IPS-NIHi7 (cell line): Measurements from ENCODE around the gene COPS9.

Experiments used
- DNase-seq: peaks from one replicate; pipeline ENCODE4 v3.0.0; 2012; ENCODE audit warnings: mixed read lengths; ENCODE audit errors: extremely low spot score

The COPS9 gene

DNA sequence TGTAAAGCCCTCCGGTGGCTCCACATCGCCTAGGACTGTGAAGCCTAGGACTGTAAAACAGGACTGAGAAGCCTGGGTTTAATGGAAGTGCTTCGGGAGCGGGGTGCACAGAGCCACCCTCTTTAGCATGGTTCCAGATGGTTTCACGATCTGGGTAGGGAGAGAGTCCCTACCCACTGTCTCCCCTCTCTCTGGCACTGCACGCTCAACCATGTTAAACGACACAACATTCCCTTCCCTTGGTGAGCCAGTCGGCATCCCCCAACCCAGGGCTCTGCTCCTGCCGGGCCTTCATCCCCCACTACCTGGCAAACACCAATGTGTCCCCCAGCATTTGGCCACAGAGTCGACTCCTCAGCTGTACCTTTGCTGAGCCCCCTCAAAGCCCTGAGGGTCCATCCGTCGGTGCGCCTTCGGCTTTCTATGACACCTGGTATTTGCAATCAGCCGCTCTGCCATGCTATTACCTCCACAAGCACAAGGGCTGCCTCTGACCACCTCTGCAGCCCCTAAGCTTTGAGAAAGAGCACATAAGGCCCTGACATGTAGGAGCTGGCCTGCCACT is 1.1 kb downstream of the COPS9 start:
- no peak for DNase-seq

DNA sequence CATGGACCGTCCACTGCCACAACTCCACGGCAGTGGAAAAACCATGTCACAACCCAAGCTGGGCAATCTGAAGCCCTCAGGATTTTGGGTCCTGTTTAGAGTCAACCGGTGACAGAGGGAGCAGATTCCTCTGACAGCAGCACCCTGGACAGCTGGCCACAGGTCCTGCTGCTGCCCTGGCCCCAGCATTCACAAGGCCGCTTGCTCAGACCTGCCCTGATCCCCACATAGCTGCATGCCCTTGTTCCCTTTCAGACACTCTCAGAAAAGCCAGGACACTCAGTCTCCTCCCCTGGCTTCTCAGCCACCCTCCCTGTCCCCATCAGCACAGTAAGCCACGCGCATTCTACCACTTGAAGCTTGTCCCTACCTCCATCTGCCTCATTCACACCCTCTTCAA is 1.6 kb downstream of the COPS9 start:
- no peak for DNase-seq

DNA sequence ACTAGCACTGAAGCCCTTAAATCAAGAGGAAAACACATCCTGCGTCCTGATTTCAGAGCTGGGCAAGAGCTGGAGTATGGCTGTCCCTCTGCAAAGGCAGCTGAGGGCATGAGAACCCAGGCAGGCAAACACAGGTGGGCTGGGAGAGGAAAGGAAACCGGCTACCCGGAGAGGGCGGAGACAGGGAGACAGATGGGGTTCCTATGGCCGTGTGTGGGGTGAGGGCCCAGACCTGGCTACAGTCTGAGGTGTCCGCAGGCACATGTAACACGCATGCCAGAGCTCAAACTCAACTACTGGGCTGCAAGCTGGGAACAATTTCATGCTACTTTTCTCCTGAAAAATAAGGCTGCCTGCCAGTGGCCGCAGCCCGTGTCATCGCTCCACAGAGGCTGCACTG is 2.7 kb downstream of the COPS9 start:
- DNase-seq: no peak

DNA sequence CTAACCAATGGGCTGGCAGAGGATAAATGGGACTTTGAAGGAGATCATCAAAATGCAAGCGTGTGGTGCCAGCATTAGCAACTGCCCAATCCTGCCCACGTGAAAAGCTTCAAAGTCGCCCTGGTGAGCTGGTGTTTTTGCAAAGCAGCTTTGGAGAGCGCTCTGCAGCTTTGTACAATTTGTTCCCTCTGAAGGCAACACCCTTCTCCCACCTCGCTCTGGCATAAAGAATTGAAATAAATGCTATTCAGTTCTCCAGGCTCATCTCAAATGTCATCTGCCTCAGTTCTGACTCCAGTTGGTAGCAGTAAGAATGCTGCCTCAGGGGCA is 3.5 kb downstream of the COPS9 start:
- DNase-seq: no peak

DNA sequence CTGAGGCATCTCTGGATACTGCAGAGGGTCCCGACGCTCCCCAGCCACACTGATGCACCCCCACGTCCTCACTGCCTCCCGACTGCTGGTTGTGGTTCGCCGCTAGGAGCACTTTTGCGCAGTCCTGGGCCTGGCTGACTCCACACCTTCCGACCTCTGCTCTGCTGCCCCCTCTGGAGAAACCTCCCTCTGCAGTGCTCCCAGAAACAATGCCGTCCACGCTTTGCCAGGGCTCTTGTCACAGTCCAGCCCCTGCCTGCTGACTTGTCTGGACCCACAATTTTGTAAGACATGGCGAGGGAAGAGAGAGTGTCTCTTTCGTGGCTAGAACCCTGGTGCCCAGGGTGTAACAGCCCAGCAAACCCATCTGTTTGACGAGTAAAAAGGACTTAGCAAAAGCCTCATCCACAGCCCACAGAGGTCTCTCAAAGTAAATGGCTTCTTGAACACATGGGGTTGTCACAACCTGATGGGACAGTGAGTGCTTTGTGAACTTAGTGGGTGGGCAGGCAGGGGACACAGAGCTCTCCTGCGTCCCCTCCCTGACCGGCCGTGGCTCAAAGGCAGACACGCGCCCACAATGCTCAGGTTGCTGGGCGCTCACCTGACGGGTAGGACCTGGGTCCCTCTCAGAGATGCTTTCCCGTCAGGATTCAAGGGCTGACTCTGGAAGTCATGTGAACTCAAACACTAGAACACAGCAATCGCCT is 4.0 kb downstream of the COPS9 start:
- DNase-seq: no peak

DNA sequence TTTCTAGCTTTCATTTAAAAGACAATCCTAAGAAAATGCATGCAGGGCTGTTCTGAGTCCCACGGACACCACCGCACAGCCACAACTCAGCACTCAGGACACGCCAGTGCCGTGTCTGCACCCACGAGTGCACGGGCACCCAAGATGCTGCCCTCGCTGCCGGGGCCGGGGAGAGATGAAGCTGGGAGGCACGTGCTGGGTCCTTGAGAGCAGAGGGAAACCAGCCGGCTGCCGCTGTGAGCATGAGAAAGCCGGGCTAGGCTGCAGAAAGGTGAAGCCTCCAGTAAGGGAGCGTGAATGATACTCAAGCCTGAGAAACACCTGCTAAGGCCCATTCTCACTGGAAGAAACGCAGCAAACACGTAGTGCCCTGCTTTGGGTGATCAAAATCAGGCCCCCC is 4.8 kb downstream of the COPS9 start:
- no peak for DNase-seq

DNA sequence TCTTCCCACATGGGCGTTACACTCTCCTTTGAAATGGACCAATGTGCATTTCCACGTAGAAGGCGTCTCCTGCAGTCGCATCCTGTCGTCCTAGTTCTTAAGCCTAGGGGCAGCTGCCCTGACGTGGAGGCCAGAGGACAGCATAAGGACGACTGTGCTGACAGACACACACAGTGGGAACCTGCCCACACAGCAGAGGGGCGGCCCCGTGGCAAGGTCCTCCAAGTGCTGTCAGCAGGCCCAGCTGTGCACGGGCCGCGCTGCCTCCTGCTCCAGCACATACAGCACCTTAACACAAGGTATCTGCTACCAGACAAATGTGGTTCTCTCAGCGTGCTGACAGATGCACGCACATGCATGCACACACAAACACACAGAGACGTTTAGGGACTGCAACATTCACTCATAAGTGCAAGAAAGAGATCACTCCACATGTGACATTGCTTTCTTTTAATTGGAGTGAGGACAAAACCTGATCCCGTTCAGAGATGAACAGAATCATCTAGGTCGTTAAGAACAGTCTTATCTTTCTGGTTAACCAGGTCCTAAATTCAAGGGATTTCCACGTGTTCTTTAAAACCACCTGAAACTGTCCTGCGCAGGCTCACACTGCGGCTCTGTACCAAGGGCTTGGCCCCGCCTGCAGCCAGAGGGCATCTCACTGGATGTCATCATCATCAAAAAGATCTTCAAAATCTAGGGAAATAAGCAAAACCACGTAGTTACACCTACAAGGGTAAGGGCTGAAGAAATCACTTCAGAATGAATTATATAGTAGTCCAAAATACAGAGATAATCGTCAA is 5.5 kb downstream of the COPS9 start:
- DNase-seq: no peak

DNA sequence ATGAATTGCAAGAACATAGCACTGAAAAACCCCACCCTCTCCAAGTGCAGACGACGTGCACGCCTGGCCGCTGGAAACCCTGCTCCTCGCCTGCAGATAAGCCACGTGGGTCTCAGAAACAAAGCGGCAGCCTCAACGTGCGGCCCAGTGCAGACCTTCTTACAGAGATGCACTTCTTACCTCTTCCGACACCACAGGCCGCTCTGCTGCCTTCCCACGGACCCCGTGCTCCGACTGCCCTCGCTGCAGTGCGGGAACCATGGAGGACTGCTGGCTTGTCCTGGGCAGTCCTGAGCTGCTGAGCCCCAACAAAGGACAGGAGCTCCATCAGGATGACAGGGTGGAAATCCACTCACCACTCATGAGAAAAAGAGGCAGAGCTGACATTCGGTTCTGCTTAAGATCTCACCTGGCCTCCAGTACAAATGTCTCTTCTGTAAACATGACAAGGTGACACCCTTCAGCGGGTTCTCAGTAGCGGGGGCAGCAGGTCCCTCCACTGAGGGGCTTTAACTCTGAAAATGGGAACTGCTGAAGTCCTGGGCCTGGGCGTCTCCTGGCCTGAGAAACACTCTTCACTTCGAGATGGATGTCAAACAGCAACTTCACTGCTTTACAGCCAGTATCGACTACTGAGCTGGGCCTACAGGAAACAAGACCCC is 6.2 kb downstream of the COPS9 start:
- no peak for DNase-seq

DNA sequence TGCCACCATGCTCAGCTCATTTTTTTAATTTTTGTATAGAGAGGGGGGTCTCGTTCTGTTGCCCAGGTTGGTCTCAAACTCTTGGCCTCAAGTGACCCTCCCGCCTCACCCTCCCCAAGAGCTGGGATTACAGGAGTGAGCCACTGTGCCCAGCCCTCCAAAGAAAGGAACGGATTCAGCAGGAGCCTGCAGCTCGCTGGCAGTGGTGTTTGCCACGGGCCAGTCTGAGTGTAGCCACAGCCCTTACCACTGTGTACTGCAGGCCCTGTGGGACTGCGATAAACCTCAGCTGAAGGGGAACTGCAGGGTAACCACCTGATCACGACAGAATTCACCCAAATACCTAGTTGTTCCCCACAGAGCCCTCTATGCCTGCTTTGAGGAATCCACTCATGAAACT is 6.8 kb downstream of the COPS9 start:
- no peak for DNase-seq

DNA sequence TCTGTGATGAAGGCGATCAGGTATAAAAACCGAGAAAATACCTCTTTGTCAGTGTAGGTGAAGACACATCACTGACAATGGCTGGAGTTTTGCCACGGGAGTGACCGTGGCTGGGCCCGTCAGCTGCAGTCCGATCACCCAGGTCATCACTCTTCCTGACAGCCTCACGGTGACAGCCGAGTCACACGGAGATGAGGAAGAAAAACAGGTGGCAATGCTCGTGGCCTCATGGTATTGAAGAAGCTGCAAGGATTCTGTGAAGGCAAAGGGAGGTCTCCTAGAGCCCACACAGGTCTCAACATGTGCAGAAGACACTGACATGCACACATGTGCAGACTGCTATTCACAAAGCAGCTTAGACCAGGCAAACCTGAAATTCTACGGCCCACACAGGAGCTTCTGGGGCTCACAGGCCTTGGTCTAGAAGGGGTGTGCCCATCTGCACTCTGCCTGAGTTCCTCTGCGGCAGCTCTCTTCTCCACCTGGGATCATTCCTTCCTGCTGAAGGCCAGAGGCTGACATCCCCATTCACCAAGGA is 7.4 kb downstream of the COPS9 start:
- no peak for DNase-seq

DNA sequence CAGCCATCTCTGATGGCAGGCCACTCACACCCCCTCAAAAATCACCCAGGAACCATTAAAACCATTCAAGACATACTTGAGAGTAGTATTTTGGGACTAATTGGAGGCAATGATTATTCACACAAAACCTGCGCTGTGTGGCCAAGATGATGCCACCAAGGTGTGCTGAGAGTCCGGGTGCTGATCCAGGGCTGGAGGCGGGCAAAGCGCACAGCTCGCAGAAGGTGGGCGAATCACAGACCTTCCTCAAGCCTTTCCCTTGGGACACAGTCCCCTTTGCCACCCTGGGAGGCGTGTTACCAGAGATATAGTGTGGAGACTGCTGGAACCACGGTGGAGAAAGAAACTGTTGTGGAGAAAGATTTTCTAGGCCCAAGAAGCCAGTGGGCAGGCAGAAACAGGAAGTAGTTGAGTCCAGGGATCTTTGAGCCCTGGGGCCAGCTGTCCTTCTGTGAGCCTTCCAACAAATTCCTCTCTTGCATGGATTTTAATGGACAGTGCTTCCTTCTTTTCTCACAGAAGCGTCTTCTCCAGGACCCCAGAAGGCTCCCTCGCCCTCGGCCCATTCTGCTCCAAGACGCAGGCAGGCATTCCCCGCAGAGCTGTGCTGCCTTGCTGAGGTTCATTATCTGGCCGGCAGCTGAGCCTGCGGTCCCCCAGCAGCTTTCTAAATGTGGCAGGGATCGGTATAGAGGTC is 8.0 kb downstream of the COPS9 start:
- no peak for DNase-seq

DNA sequence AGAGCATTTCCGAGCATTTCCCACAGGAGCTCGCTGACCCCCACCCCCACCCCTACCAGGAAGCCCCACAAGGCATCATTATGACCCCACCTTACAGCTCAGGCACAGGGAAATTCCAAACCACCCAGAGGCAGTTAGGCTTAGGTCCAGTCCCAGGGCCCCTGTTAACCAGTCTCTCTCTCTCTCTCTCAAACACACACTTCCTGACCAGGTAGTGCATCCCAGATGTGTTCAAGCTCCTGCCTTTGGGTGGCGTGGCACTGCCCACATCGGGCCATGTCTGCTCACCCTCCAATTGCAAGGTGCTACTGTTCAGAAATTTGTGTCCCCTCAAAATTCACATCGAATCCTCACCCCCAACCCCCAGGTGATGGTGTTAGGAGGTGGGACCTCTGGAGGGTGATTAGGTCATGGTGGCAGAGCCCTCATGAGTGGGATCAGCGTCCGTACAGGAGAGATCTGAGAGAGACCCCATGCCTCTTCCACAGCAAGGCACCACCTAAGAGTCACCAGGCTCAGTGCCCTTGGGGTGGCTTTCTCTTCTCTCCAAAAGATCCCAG is 8.8 kb downstream of the COPS9 start:
- no peak for DNase-seq

DNA sequence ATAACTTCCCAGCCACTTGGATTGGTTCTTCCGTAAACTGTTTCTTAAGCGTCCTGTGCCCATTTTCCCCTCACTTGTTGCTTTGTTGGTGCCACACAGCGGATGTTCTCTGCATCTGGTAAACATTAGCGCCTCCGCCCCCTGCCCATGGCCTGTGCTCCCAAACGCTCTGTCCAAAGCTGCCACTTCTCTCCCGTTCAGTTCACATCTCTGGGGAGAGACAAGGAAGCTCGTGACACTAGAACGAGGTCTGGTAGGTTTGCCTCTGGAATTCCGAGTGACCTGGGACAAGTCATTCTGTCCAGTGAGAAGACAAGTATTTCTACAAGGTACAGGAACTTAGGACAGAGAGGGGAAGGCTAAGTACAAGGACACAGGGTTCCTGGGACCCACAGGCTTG is 9.4 kb downstream of the COPS9 start:
- DNase-seq: no peak

DNA sequence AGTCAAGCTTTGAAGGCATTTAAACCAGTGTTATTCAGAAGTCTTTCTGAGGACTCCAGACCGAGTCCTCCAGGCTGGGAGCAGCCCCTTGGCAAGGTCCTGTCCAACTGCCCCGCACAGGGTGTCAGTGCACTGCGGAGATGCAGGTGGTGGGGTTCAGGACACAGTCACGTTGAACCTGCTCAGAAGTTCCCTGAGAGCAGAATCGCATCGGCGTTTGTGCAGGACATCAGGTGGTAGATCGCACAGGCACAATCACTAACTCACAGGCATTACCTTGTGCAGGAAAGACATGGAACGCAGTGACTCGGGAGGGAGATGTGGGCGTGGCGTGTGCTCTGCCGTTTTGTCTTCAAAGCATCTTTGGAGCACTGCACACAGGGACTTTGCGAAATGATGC is 10.4 kb downstream of the COPS9 start:
- no peak for DNase-seq

DNA sequence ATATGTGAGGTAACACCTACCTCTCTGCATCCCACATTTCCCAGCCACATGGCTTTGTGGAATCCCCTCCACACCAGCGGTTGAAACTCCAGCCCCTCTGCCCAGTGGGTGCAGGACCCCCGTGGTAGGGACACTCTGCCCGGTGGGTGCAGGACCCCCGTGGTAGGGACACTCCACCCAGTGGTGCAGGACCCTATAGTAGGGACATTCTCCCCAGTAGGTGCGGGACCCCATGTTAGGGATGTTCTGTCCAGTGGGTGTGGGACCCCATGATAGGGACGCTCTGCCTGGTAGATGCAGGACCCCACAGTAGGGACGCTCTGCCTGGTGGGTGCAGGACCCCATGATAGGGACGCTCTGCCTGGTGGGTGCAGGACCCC is 11.5 kb downstream of the COPS9 start:
- DNase-seq: no peak

DNA sequence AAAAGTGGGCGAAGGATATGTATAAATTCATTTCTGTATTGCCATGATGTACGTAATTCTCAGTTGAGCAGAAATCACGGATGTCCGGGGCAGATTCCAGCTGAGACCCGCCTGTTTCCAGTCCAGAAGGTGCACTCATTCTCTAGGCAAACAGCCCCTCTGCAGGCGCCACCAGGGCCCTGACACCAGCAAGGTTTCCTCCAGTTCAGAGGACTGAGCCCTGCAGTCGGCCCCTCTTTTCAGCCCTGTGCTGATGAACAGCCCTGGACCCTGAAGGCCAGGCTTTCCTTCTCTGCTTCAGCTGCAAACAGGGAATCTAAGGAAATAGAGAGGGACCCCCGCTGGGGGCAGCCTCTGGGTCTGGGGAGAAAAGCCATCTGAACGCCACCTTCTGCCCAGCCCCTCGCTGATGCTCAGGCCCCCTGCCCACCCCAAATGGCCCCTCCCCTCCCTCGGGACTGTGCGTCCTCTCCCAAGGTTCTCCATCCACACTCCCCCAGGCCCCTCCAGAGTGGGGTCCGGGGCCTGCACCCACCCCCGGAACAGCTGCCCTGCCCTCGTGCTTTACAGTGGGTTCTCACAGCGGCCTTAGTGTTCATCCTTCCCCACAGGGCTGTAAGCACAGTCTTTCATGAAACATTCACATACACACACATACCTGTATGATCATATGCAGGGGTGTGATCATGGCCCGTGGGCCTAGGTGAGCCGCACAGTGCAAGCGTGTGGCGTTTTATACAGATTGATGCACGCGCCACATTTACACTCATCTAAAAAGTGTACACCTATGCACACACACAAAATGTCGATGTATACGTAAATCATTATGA is 12.1 kb downstream of the COPS9 start:
- no peak for DNase-seq

DNA sequence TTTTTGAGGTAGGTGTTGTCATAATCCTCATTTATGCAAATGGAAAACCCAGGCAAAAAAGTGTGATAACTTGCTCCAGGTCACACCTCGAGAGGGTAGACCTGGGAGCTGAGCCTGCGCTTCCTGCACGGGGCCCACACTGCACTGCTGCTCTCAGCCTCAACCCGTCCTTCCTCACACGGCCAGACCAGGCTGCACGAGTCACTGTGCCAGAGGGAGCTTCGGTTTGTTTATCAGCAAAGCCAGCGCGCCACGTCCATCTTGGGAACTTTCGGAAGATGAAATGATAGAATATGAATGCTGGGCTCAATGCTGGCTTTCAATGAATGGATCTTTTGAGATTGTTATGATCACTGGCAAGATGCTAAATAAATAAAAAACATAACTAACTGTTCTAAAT is 14.4 kb downstream of the COPS9 start:
- no peak for DNase-seq

DNA sequence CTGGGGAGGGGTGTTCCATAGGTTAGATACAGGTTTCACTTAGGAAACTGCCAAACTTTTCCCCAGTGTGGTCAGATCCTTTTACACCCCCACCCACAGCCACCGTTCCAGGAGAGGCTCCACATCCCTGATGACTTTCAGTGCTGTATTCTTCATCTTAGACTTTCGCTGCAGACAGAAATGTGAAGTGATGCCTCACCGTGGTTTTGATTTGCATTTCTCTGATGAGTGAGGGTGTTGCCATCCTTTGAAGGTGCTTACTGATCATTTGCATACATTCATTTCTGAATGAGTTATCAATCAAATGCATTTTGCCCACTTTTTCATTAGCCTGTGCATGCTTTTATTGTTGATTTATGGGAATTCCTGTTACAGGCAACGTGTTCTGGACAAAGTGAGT is 14.9 kb downstream of the COPS9 start:
- no peak for DNase-seq

DNA sequence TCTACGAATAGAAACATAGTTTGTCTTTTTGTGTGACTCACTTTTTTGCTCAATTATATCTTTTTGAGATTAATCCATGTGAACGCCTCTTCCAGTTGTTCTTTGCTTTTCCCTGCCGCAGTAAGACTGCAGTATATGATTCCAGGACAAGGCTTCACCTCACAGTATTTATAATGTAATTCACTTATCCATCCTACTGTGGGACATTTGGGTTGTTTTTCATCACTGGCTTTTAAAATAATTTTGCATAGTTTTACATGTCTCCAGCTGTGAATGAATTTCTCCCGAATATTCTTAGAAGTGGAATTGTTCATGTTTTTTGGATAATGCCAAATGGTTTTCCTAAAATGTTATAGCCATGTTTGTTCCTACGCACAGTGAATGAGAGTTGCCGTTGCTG is 21.9 kb downstream of the COPS9 start:
- no peak for DNase-seq

DNA sequence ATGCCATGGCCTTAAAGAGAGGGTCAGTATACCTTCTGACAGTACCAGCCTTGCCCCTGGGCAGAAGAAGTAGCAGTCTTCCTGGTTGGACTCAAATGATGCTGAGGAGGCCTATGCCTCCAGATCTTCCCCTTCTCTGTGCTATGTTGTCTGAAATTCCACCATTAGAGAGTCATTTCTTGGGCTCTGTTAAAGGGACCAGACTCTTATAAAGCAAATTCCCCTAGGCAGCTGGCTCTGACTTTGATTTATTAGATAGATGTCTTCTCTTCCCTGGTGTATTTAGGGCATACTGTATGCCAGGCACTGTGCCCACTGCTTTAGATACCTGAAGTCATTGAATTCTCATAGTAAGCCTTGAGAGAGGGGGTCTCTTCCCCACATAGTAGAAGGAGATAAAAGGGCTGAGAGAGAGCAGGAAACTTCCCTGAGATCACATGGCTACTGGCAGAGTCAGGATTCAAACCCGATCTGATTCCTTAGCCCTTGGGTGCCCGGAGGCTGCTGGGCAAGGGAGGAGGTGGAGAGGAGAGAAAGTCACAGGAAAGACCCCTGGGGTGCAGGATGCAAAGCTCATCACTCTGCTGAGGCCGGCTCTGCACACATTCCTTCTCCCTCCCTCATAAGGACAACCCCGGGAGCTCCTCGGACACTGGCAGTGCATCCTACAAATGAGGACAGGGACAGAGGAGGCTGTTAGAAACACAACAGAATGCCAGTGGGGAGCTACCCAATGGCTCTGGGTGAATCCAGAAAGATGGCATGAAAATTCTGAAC is 23.0 kb downstream of the COPS9 start:
- peak; percentile 29 for DNase-seq
